ENCODE measurements around the gene NTRK3. TPM values are rescaled to one million over a fixed set of nuclear protein-coding genes. Genes with fewer than 3 reads are reported as not detected.

The NTRK3 gene
- polyA plus RNA-seq, 1 donor from 2014 or later = 42.7 TPM

DNA sequence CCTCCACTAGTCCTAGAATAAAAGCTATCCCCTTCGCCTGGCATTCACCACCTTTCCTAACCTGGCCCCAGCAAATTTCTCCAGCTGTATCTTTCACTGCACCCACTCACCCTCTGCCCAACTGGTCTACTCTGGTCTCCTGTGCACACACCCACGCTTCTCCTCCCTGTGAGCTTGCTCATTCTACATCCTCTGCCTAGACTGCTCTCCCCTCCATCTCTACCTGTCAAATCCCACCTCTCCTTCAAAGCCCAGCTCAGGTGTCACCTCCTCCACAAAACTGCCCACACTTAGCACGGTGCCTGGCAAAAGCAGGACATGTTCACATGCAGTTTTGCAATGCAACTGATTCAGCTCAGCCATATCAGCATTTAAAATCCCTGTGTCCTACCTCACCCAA, 45.8 kb upstream of the NTRK3 start:
- Histone ChIP-seq H3F3A (ENCODE audit: insufficient read depth, low read length, poor library complexity, severe bottlenecking) (no peaks in the 10 kb centered on the region), H3K79me2 (replicated peaks; ENCODE audit: insufficient read depth, low read length) (no peaks in the 10 kb centered on the region), H2AFZ (ENCODE audit: low read depth, low read length) (no peak overlapping the region), H3K27ac (ENCODE audit: low read length) (no peak overlapping the region), H3K4me2 (ENCODE audit: low read length) (no peak overlapping the region), H3K9me2 (ENCODE audit: insufficient read depth, low read length) (no peaks in the 10 kb centered on the region), H4K20me1 (ENCODE audit: insufficient read depth) (no peaks in the 10 kb centered on the region), H3K36me3 (ENCODE audit: insufficient read depth, low read length) (no peaks in the 10 kb centered on the region), H3K9ac (ENCODE audit: low read length) (no peak overlapping the region), H3K4me3 (ENCODE audit: low read length) (no peak overlapping the region), H3K27me3 (ENCODE audit: insufficient read depth, low read depth, low read length) (no peaks in the 10 kb centered on the region), H3K9me3 (ENCODE audit: low read length) (no peaks in the 10 kb centered on the region)
- no peak for TF ChIP-seq TAF1 (IDR thresholded peaks at IDR 0.05; ENCODE audit: low read depth)
- TF ChIP-seq, protein P1, sequence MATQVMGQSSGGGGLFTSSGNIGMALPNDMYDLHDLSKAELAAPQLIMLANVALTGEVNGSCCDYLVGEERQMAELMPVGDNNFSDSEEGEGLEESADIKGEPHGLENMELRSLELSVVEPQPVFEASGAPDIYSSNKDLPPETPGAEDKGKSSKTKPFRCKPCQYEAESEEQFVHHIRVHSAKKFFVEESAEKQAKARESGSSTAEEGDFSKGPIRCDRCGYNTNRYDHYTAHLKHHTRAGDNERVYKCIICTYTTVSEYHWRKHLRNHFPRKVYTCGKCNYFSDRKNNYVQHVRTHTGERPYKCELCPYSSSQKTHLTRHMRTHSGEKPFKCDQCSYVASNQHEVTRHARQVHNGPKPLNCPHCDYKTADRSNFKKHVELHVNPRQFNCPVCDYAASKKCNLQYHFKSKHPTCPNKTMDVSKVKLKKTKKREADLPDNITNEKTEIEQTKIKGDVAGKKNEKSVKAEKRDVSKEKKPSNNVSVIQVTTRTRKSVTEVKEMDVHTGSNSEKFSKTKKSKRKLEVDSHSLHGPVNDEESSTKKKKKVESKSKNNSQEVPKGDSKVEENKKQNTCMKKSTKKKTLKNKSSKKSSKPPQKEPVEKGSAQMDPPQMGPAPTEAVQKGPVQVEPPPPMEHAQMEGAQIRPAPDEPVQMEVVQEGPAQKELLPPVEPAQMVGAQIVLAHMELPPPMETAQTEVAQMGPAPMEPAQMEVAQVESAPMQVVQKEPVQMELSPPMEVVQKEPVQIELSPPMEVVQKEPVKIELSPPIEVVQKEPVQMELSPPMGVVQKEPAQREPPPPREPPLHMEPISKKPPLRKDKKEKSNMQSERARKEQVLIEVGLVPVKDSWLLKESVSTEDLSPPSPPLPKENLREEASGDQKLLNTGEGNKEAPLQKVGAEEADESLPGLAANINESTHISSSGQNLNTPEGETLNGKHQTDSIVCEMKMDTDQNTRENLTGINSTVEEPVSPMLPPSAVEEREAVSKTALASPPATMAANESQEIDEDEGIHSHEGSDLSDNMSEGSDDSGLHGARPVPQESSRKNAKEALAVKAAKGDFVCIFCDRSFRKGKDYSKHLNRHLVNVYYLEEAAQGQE (IDR thresholded peaks at IDR 0.05; ENCODE audit: borderline replicate concordance) = no peak
- no peak for TF ChIP-seq EP300 (conservative IDR thresholded peaks at IDR 0.05; ENCODE audit: poor library complexity, severe bottlenecking)
- no peak for TF ChIP-seq POLR2AphosphoS5 (IDR thresholded peaks at IDR 0.05)
- TF ChIP-seq EZH2 (IDR thresholded peaks at IDR 0.05; ENCODE audit: borderline replicate concordance, insufficient read depth, low read length, poor library complexity, severe bottlenecking) = no peak
- TF ChIP-seq MXI1 (conservative IDR thresholded peaks at IDR 0.05; ENCODE audit: poor library complexity, severe bottlenecking) = no peak
- TF ChIP-seq SMC3 (conservative IDR thresholded peaks at IDR 0.05; ENCODE audit: poor library complexity) = no peak
- no peak for TF ChIP-seq RAD21 (conservative IDR thresholded peaks at IDR 0.05)
- TF ChIP-seq, protein P2, sequence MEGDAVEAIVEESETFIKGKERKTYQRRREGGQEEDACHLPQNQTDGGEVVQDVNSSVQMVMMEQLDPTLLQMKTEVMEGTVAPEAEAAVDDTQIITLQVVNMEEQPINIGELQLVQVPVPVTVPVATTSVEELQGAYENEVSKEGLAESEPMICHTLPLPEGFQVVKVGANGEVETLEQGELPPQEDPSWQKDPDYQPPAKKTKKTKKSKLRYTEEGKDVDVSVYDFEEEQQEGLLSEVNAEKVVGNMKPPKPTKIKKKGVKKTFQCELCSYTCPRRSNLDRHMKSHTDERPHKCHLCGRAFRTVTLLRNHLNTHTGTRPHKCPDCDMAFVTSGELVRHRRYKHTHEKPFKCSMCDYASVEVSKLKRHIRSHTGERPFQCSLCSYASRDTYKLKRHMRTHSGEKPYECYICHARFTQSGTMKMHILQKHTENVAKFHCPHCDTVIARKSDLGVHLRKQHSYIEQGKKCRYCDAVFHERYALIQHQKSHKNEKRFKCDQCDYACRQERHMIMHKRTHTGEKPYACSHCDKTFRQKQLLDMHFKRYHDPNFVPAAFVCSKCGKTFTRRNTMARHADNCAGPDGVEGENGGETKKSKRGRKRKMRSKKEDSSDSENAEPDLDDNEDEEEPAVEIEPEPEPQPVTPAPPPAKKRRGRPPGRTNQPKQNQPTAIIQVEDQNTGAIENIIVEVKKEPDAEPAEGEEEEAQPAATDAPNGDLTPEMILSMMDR (IDR thresholded peaks at IDR 0.05; ENCODE audit: poor library complexity, severe bottlenecking) = no peak

DNA sequence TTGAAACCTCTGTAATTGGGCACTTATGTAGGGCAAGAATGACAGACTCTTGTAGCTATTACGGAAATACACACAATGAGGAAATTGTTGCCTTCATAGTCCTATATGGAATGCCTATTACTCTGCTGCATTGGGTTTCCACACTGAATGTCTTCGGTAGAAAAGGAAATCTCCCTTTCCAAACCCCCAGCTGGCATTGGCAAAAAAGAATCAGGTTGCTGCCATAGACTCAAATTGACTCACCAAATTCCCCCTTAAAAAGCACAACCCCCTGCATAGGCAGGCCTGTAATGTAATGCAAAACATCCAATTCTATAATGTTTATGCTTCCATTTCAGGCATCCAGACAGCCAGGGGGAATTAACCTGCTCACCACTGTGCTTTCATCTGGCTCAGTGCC, 44.8 kb upstream of the NTRK3 start:
- no peak overlapping the region for H3K9ac ChIP-seq (ENCODE audit: low read length)
- no peak overlapping the region for H3K4me2 ChIP-seq (ENCODE audit: low read length)
- H3F3A ChIP-seq (ENCODE audit: insufficient read depth, low read length, poor library complexity, severe bottlenecking) = no peaks in the 10 kb centered on the region
- H3K9me2 ChIP-seq (ENCODE audit: insufficient read depth, low read length) = no peaks in the 10 kb centered on the region
- H3K79me2 ChIP-seq (replicated peaks; ENCODE audit: insufficient read depth, low read length) = no peaks in the 10 kb centered on the region
- TF ChIP-seq, protein P1 (IDR thresholded peaks at IDR 0.05; ENCODE audit: borderline replicate concordance) = no peak
- TF ChIP-seq RAD21 (conservative IDR thresholded peaks at IDR 0.05) = no peak
- TF ChIP-seq, protein P2 (IDR thresholded peaks at IDR 0.05; ENCODE audit: poor library complexity, severe bottlenecking) = no peak
- TF ChIP-seq EP300 (conservative IDR thresholded peaks at IDR 0.05; ENCODE audit: poor library complexity, severe bottlenecking) = no peak
- TF ChIP-seq SMC3 (conservative IDR thresholded peaks at IDR 0.05; ENCODE audit: poor library complexity) = no peak
- TF ChIP-seq TAF1 (IDR thresholded peaks at IDR 0.05; ENCODE audit: low read depth) = no peak
- TF ChIP-seq POLR2AphosphoS5 (IDR thresholded peaks at IDR 0.05) = no peak
- no peak for TF ChIP-seq MXI1 (conservative IDR thresholded peaks at IDR 0.05; ENCODE audit: poor library complexity, severe bottlenecking)
- TF ChIP-seq EZH2 (IDR thresholded peaks at IDR 0.05; ENCODE audit: borderline replicate concordance, insufficient read depth, low read length, poor library complexity, severe bottlenecking) = no peak
- no peaks in the 10 kb centered on the region for H4K20me1 ChIP-seq (ENCODE audit: insufficient read depth)
- no peaks in the 10 kb centered on the region for H3K27me3 ChIP-seq (ENCODE audit: insufficient read depth, low read depth, low read length)
- H3K27ac ChIP-seq (ENCODE audit: low read length) = no peak overlapping the region
- no peak overlapping the region for H3K4me3 ChIP-seq (ENCODE audit: low read length)
- no peaks in the 10 kb centered on the region for H3K36me3 ChIP-seq (ENCODE audit: insufficient read depth, low read length)
- H3K9me3 ChIP-seq (ENCODE audit: low read length) = no peaks in the 10 kb centered on the region
- no peak overlapping the region for H2AFZ ChIP-seq (ENCODE audit: low read depth, low read length)

Data from neural cell (in vitro differentiated cells).